ENCODE data around the gene TRIL. TPM values are rescaled to one million over a fixed set of nuclear protein-coding genes. Genes with fewer than 3 reads are reported as not detected.

TRIL gene
- total RNA-seq, 2 experiments from 2014 or later = not detected

GRCh38 chr7:28954946-28955345 lies 3.2 kb downstream of the TRIL start:
- ChIA-PET CTCF (no interaction called here), POLR2A (no interaction called here)

GRCh38 chr7:28954471-28954870 lies 3.7 kb downstream of the TRIL start:
- CTCF ChIA-PET = no interaction called here
- POLR2A ChIA-PET = no interaction called here

GRCh38 chr7:28953633-28954032 lies 4.5 kb downstream of the TRIL start:
- ChIA-PET CTCF (no interaction called here), POLR2A (no interaction called here)

GRCh38 chr7:28942168-28942567 lies 16.0 kb downstream of the TRIL start:
- CTCF ChIA-PET = no interaction called here
- POLR2A ChIA-PET = no interaction called here

GRCh38 chr7:28941633-28942032 lies 16.5 kb downstream of the TRIL start:
- ChIA-PET POLR2A (no interaction called here), CTCF (no interaction called here)

- ChIA-PET CTCF (interaction anchor here (0.6 kb wide), 1 partner anchor 25 kb away, joined by 3 read pairs; no protein-coding TSS in a partner anchor), POLR2A (no interaction called here)
These were observed 17.3 kb downstream of the TRIL start for GRCh38 chr7:28940741-28941384.

- ChIA-PET POLR2A (no interaction called here), CTCF (interaction anchor here (0.6 kb wide), 1 partner anchor 24 kb away, joined by 3 read pairs; no protein-coding TSS in a partner anchor)
These were observed 18.1 kb downstream of the TRIL start for GRCh38 chr7:28939844-28940544.

GRCh38 chr7:28939367-28939766 lies 18.8 kb downstream of the TRIL start:
- ChIA-PET CTCF (no interaction called here), POLR2A (no interaction called here)

GRCh38 chr7:28937619-28938018 lies 20.5 kb downstream of the TRIL start:
- POLR2A ChIA-PET = no interaction called here

GRCh38 chr7:28937103-28937502 lies 21.0 kb downstream of the TRIL start:
- CTCF ChIA-PET = interaction anchor here (1.3 kb wide), 1 partner anchor 10 kb away, joined by 4 read pairs; no protein-coding TSS in a partner anchor
- POLR2A ChIA-PET = no interaction called here

More at GRCh38 chr7:28937619-28938018, 20.5 kb downstream of the TRIL start:
- CTCF ChIA-PET = interaction anchor here (1.3 kb wide), 1 partner anchor 11 kb away, joined by 4 read pairs; no protein-coding TSS in a partner anchor

GRCh38 chr7:28933846-28934320 lies 24.2 kb downstream of the TRIL start:
- POLR2A ChIA-PET = no interaction called here
- CTCF ChIA-PET = no interaction called here

- CTCF ChIA-PET = interaction anchor here (0.9 to 1.3 kb wide), 2 partner anchors 10 to 477 kb away, joined by 3 to 4 read pairs; no protein-coding TSS in a partner anchor
- POLR2A ChIA-PET = no interaction called here
These were observed 26.6 kb downstream of the TRIL start for GRCh38 chr7:28931565-28931964.

GRCh38 chr7:28926871-28927597 lies 31.1 kb downstream of the TRIL start:
- ChIA-PET CTCF (interaction anchor here (0.7 to 8.2 kb wide), 18 partner anchors 10 to 625 kb away, joined by 3 to 75 read pairs (median 4); no protein-coding TSS in a partner anchor), POLR2A (no interaction called here)

- ChIA-PET POLR2A (no interaction called here), CTCF (interaction anchor here (0.7 to 8.2 kb wide), 15 partner anchors 19 to 999 kb away, joined by 3 to 75 read pairs (median 3); no protein-coding TSS in a partner anchor)
These were observed 35.4 kb downstream of the TRIL start for GRCh38 chr7:28922624-28923331.

GRCh38 chr7:28921822-28922221 lies 36.3 kb downstream of the TRIL start:
- ChIA-PET CTCF (interaction anchor here (0.6 to 8.2 kb wide), 20 partner anchors 10 to 1155 kb away, joined by 3 to 75 read pairs (median 3); no protein-coding TSS in a partner anchor), POLR2A (no interaction called here)

- CTCF ChIA-PET = interaction anchor here (1.6 to 4.5 kb wide), 2 partner anchors 60 to 187 kb away, joined by 3 to 28 read pairs; no protein-coding TSS in a partner anchor
- POLR2A ChIA-PET = no interaction called here
These were observed 37.7 kb downstream of the TRIL start for GRCh38 chr7:28920424-28920823.

GRCh38 chr7:28919510-28919909 lies 38.6 kb downstream of the TRIL start:
- ChIA-PET POLR2A (no interaction called here), CTCF (interaction anchor here (4.5 kb wide), 1 partner anchor 188 kb away, joined by 28 read pairs; no protein-coding TSS in a partner anchor)

- POLR2A ChIA-PET = no interaction called here
- CTCF ChIA-PET = interaction anchor here (0.6 kb wide), 1 partner anchor 375 kb away, joined by 3 read pairs; no protein-coding TSS in a partner anchor
These were observed 49.4 kb downstream of the TRIL start for GRCh38 chr7:28908775-28909174.

- ChIA-PET POLR2A (no interaction called here), CTCF (interaction anchor here (1.5 kb wide), 1 partner anchor 17 kb away, joined by 3 read pairs; no protein-coding TSS in a partner anchor)
These were observed 52.7 kb downstream of the TRIL start for GRCh38 chr7:28905464-28905863.
